ENCODE results near the gene PLD6.

DNA sequence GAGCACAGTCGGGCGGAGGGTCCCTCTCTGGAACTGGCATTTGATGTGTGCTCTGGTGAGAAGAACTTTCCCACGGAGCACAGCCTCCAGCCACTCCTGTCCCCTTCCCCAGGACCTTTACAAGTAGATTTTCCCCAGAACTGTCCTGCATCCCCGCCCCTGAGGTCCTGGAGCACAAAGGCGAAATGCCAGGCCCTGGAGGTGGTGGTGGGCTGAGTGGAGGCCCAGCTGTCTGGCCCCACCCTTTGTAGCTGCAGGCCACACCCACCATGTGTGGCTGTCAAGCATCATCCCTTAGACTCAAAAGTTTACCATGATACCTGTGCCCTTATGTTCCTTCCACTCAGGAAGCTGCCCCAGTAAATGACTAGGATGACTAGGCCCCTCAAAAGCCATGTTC, 37.7 kb downstream of the PLD6 start:
- TF ChIP-seq, protein P1, sequence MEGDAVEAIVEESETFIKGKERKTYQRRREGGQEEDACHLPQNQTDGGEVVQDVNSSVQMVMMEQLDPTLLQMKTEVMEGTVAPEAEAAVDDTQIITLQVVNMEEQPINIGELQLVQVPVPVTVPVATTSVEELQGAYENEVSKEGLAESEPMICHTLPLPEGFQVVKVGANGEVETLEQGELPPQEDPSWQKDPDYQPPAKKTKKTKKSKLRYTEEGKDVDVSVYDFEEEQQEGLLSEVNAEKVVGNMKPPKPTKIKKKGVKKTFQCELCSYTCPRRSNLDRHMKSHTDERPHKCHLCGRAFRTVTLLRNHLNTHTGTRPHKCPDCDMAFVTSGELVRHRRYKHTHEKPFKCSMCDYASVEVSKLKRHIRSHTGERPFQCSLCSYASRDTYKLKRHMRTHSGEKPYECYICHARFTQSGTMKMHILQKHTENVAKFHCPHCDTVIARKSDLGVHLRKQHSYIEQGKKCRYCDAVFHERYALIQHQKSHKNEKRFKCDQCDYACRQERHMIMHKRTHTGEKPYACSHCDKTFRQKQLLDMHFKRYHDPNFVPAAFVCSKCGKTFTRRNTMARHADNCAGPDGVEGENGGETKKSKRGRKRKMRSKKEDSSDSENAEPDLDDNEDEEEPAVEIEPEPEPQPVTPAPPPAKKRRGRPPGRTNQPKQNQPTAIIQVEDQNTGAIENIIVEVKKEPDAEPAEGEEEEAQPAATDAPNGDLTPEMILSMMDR (IDR thresholded peaks at IDR 0.05), result no peak
- TF ChIP-seq POLR2A (IDR thresholded peaks at IDR 0.05), result no peak
